Pancreas (tissue), 10 donors: ENCODE data around the gene GRIN3B. TPM values are rescaled to one million over a fixed set of nuclear protein-coding genes. Genes with fewer than 3 reads are reported as not detected.

Experiments used
- ATAC-seq, 4 donors: fragments of 200-7000 bp; cut with Tn5 transposase; one replicate each; pipeline versions ENCODE4 v1.8.0 to v1.9.1; 2020; ENCODE audit warnings: mild to moderate bottlenecking in 4 of 4, moderate library complexity in 4 of 4
- DNase-seq, 6 donors: peaks; one replicate each; pipeline ENCODE4 v3.0.0-alpha.2; 2020
- FAIRE-seq: peaks from 2 replicates; lab custom pipeline; 2012; peaks lifted over from hg19 to GRCh38; lab: Jason Lieb, UNC
- H3K27ac ChIP-seq, 4 donors: fragments of 200-600 bp; sonication (generic); 1 replicate in 3 of 4; 2 replicates in 1 of 4; pipeline versions ENCODE4 v1.5.0 to v1.8.0; 2020
- H3K27me3 ChIP-seq, 4 donors: fragments of 200-600 bp; one replicate each; pipeline ENCODE4 v1.8.0; 2021
- H3K36me3 ChIP-seq, 3 donors: fragments of 200-600 bp; sonication (generic) in 1 of 3; one replicate each; pipeline versions ENCODE4 v1.5.0 to v1.8.0; 2020 to 2021
- H3K4me1 ChIP-seq, 3 donors: fragments of 200-600 bp; one replicate each; pipeline ENCODE4 v1.8.0; 2021
- H3K4me3 ChIP-seq, 4 donors: fragments of 200-600 bp; sonication (generic) in 2 of 4; one replicate each; pipeline versions ENCODE4 v1.5.0 to v1.8.0; 2020 to 2021
- H3K9me3 ChIP-seq, 4 donors: fragments of 200-600 bp; one replicate each; pipeline ENCODE4 v1.8.0; 2021
- CTCF ChIP-seq, 4 donors: fragments of 200-600 bp; sonication (generic) in 3 of 4; IDR thresholded peaks; one replicate each; pipeline versions ENCODE4 v1.5.0 to v1.8.0; 2021; ENCODE audit warnings: antibody characterized with exemption in 4 of 4
- WGBS, 2 donors: extraction: QIAGEN DNeasy Blood & Tissue Kit; methylation state at CpG; one replicate each; pipeline ENCODE4 v1.1.7; 2013; 5-methylcytosine and 5-hydroxymethylcytosine counted together
- intact Hi-C, 3 donors: fragments of 100-400 bp; cut with DNase I; formaldehyde crosslinking; loops; one replicate each; pipeline versions ENCODE4 v1.11.1 to v1.14.2; 2022
- polyA plus RNA-seq, 2 donors: library from polyadenylated mRNA; stranded (reverse); fragments of 200-250 nt; gene quantifications; one replicate each; pipeline ENCODE4 v1.2.3, GENCODE V29; 2013
- total RNA-seq, 6 donors: library from RNA; stranded (reverse); fragmentation: NEBNext Ultra II Directional in 4 of 6; extraction: Animal tissue kit (Norgen Biotek cat#: 25700) in 4 of 6; gene quantifications; one replicate each; pipeline versions ENCODE4 v1.2.1 to v1.2.4, GENCODE V29; 2021 to 2023
- donor health status: healthy with polysubstance abuse.
- donor health status: DM: no; HTN: no; CAD: no; lungs with moderate emphysema.
- donor health status: DM: no; HTN: no; CAD: no.
- donor health status: control.
- donor health status: control.
- donor health status: Bipolar disorder and iron deficiency.
- donor health status: DM: yes; HTN: yes; CAD: no.
- donor health status: DM: no; HTN: no; CAD: no.
- donor health status: DM: no; HTN: no; CAD: no.
- donor health status: DM: yes; HTN: yes; CAD: no.

Gene GRIN3B
- total and polyA plus RNA-seq, 8 donors: 0.08 to 0.09 TPM; not detected in 6

DNA sequence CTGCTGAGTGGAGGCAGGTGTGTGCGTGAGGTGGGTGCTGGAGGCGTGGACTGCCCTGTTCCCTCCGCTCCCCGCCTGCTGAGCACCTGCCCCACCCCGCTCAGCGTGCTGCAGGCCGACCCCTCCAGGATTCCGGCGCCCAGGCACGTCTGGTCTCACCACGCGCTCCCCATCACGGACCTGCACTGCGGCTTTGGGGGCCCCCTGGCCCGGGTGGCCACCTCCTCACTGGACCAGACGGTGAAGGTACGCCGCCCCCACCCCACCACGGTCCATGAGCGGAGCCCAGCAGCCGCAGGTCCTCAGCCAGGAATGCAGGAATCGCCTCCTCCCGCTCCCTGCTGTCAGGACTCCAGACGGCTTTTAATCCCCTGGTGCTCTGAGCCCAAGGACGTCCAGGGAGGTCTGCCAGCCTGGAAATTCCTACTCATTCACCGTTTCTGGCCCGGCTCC is 10.1 kb upstream of the GRIN3B start:
- peak in 4 of 6 donors; percentile 50 to 78 (median 57) for DNase-seq
- H3K4me1 ChIP-seq: peaks cover 0 to 2% (median 0%) of the 10 kb centered on the region in 3 donors
- no peaks in the 10 kb centered on the region for H3K27me3 ChIP-seq
- H3K27ac ChIP-seq: peak overlapping the region in 2 of 4 donors; percentile 33 to 42
- intact Hi-C loops: no loop called here
- no peak for TF ChIP-seq CTCF (IDR thresholded peaks at IDR 0.05)
- FAIRE-seq: no peak
- H3K9me3 ChIP-seq: no peaks in the 10 kb centered on the region
- WGBS, 2 donors: 64 to 75% methylated on average over 26 to 27 of the region's 27 CpGs
- H3K36me3 ChIP-seq: no peaks in the 10 kb centered on the region
- peak in 3 of 4 donors; percentile 16 to 44 (median 28) for ATAC-seq
- no peak overlapping the region for H3K4me3 ChIP-seq

- H3K9me3 ChIP-seq: no peaks in the 10 kb centered on the region
- TF ChIP-seq CTCF (IDR thresholded peaks at IDR 0.05): no peak
- H3K4me3 ChIP-seq: no peak overlapping the region
- no peak for FAIRE-seq
- intact Hi-C loops: no loop called here
- no peaks in the 10 kb centered on the region for H3K4me1 ChIP-seq
- H3K36me3 ChIP-seq: no peaks in the 10 kb centered on the region
- H3K27me3 ChIP-seq: peaks cover 0 to 2% (median 0%) of the 10 kb centered on the region in 4 donors
- ATAC-seq: no peak
- H3K27ac ChIP-seq: peak overlapping the region in 2 of 4 donors; percentile 42 to 54
- DNase-seq: peak in 3 of 6 donors; percentile 43 to 79 (median 57)
- WGBS, 2 donors: 86 to 87% methylated on average over 23 of the region's 23 CpGs
Measured at GRCh38 chr19:990746-991145, 9.5 kb upstream of the GRIN3B start.

DNA sequence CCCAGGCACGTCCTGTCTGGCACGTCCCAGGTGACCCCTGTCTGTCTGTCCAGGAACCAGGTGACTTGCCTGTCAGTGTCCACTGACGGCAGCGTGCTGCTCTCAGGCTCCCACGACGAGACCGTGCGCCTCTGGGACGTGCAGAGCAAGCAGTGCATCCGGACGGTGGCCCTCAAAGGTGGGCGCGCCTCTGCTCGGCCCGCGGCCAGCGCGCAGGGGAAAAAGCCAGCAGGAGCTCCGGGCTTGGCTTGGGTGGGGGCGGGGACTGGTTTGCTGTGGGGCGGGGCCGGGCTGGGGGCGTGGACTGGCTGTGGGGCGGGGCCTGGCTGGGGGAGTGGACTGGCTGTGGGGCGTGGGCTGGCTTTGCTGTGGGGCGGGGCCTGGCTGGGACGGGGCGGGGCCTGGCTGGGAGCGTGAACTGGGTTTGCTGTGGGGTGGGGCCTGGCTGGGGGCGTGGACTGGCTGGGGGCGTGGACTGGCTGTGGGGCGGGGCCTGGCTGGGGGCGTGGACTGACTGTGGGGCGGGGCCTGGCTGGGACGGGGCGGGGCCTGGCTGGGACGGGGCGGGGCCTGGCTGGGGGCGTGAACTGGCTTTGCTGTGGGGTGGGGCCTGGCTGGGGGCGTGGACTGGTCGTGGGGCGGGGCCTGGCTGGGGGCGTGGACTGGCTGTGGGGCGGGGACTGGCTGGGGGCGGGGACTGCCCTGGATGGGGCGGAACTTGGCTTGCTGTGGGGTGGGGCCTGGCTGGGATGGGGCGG is 8.9 kb upstream of the GRIN3B start:
- peak in 3 of 6 donors; percentile 57 to 81 (median 65) for DNase-seq

DNA sequence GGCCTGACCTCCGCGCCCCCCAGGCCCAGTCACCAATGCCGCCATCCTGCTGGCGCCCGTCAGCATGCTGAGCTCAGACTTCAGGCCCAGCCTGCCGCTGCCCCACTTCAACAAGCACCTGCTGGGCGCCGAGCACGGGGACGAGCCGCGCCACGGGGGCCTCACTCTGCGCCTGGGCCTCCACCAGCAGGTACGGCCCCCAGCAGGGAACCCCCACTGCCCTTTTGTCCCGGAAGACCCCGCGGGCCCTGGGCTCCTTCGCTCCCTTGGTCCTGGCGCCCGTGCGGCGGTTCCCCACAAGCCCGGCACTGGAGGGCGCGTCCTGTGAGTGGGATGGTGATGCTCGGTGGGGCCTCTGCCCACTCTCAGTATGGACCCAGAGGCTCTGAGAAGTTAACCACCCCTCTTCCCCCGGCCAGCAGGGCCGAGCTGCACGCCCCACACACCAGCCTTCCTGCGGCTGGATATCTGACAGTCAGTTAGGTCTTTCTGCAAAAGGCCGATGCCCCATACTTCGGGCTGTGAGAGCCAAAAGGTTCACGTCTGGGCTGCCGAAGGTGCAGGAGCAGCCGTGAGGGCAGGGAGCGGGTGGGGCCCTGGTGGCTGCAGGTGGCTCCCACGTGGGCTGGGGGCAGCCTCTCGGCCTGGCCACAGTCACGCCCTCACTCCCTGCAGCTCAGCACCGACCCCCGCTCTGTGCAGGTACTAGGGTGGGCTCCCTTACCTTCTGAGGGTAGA is 8.1 kb upstream of the GRIN3B start:
- 93 to 96% methylated on average over 36 to 42 of the region's 42 CpGs for WGBS, 2 donors
- H3K36me3 ChIP-seq: no peaks in the 10 kb centered on the region
- DNase-seq (peak in 2 of 6 donors; percentile 57 to 68), FAIRE-seq (no peak), ATAC-seq (no peak)
- H3K4me1 ChIP-seq: no peaks in the 10 kb centered on the region
- peaks cover 0 to 6% (median 0%) of the 10 kb centered on the region in 4 donors for H3K27me3 ChIP-seq
- H3K9me3 ChIP-seq: no peaks in the 10 kb centered on the region
- no peak overlapping the region for H3K27ac ChIP-seq
- intact Hi-C loops: no loop called here
- H3K4me3 ChIP-seq: no peak overlapping the region
- no peak for TF ChIP-seq CTCF (IDR thresholded peaks at IDR 0.05)

More for the DNA sequence above, 8.9 kb upstream of the GRIN3B start:
- no peak for FAIRE-seq
- Histone ChIP-seq H3K27me3 (peaks cover 0 to 6% (median 0%) of the 10 kb centered on the region in 4 donors), H3K27ac (no peak overlapping the region), H3K4me3 (no peak overlapping the region), H3K9me3 (no peaks in the 10 kb centered on the region), H3K4me1 (no peaks in the 10 kb centered on the region), H3K36me3 (no peaks in the 10 kb centered on the region)
- intact Hi-C loops: no loop called here
- WGBS, 2 donors: 78 to 87% methylated on average over 29 to 43 of the region's 47 CpGs
- ATAC-seq: peak in 2 of 4 donors; percentile 23 to 25
- no peak for TF ChIP-seq CTCF (IDR thresholded peaks at IDR 0.05)
